Psoas muscle (tissue), 8 donors: ENCODE data around the gene INSL6. TPM values are rescaled to one million over a fixed set of nuclear protein-coding genes. Genes with fewer than 3 reads are reported as not detected.

Source experiments
- ATAC-seq, 4 donors: fragments of 200-7000 bp; cut with Tn5 transposase; one replicate each; pipeline ENCODE4 v1.9.1; 2020; ENCODE audit warnings: moderate library complexity in 3 of 4, mild to moderate bottlenecking in 2 of 4
- DNase-seq, 2 donors: peaks; one replicate each; pipeline ENCODE4 v3.0.0-alpha.2; 2020
- H3K27ac ChIP-seq: fragments of 200-600 bp; one replicate; pipeline ENCODE4 v1.8.0; 2022
- H3K27me3 ChIP-seq, 3 donors: fragments of 200-600 bp in 1 of 3; one replicate each; pipeline versions ENCODE4 v1.6.1 to v1.8.0; 2013 to 2022; ENCODE audit warnings: low read length in 2 of 3, mild to moderate bottlenecking in 2 of 3, moderate library complexity in 1 of 3; ENCODE audit not compliant: insufficient read depth in 3 of 3
- H3K36me3 ChIP-seq, 2 donors: fragments of 200-600 bp in 1 of 2; one replicate each; pipeline versions ENCODE4 v1.6.1 to v1.8.0; 2013 to 2022; ENCODE audit warnings: low read depth in 1 of 2, mild to moderate bottlenecking in 1 of 2, moderate library complexity in 1 of 2; ENCODE audit not compliant: insufficient read depth in 1 of 2
- H3K4me1 ChIP-seq: fragments of 200-600 bp; one replicate; pipeline ENCODE4 v1.8.0; 2022
- H3K4me3 ChIP-seq: fragments of 200-600 bp; one replicate; pipeline ENCODE4 v1.8.0; 2022; ENCODE audit warnings: mild to moderate bottlenecking
- H3K9me3 ChIP-seq: fragments of 200-600 bp; one replicate; pipeline ENCODE4 v1.8.0; 2022
- CTCF ChIP-seq: fragments of 200-600 bp; IDR thresholded peaks from one replicate; pipeline ENCODE4 v1.8.0; 2022; ENCODE audit warnings: antibody characterized with exemption
- WGBS, 3 donors: extraction: QIAGEN DNeasy Blood & Tissue Kit; methylation state at CpG; one replicate each; pipeline versions ENCODE4 v1.1.6 to v1.1.7; 2013; 5-methylcytosine and 5-hydroxymethylcytosine counted together
- intact Hi-C, 2 donors: fragments of 100-400 bp; cut with DNase I; formaldehyde crosslinking; loops; one replicate each; pipeline versions ENCODE4 v1.11.0 to v1.14.2; 2022
- polyA plus RNA-seq, 3 donors: library from polyadenylated mRNA; stranded (reverse); fragments of 200-250 nt; gene quantifications; one replicate each; pipeline ENCODE4 v1.2.3, GENCODE V29; 2013
- total RNA-seq, 4 donors: library from RNA; stranded (reverse); fragmentation: NEBNext Ultra II Directional in 2 of 4; extraction: Animal tissue kit (Norgen Biotek cat#: 25700) in 2 of 4; gene quantifications; one replicate each; pipeline versions ENCODE4 v1.2.1 to v1.2.4, GENCODE V29; 2021 to 2023
- donor health status: healthy with polysubstance abuse.
- donor health status: DM: no; HTN: no; CAD: no; lungs with moderate emphysema.
- donor health status: Bipolar disorder and iron deficiency.
- donor health status: healthy.
- donor health status: DM: yes; HTN: yes; CAD: no.
- donor health status: DM: no; HTN: no; CAD: no.
- donor health status: DM: no; HTN: no; CAD: no.
- donor health status: DM: yes; HTN: yes; CAD: no.

Gene INSL6
- total and polyA plus RNA-seq, 7 donors = not detected

- Histone ChIP-seq H3K4me3 (no peak overlapping the region), H3K27ac (no peak overlapping the region), H3K9me3 (no peaks in the 10 kb centered on the region), H3K36me3 (no peaks in the 10 kb centered on the region), H3K27me3 (no peaks in the 10 kb centered on the region), H3K4me1 (no peaks in the 10 kb centered on the region)
- intact Hi-C loops = loop anchor here in 1 of 2 donors (5.0 to 10.0 kb wide), 2 partner anchors 37 to 59 kb away; partner anchors contain the start of gene INSL4
- TF ChIP-seq CTCF = no peak
- 53 to 75% (median 69%) methylated on average over 1 of the region's 1 CpG for WGBS, 3 donors
- DNase-seq (no peak), ATAC-seq (no peak)
These were observed 10.0 kb upstream of the INSL6 start for GRCh38 chr9:5195463-5195862.

- Histone ChIP-seq H3K9me3 (no peaks in the 10 kb centered on the region), H3K27me3 (peaks cover 0 to 3% (median 0%) of the 10 kb centered on the region in 3 donors), H3K36me3 (no peaks in the 10 kb centered on the region), H3K4me3 (no peak overlapping the region), H3K27ac (no peak overlapping the region), H3K4me1 (no peaks in the 10 kb centered on the region)
- no peak for TF ChIP-seq CTCF
- no peak for DNase-seq
- no peak for ATAC-seq
- WGBS, 3 donors = 44 to 55% (median 45%) methylated on average over 2 of the region's 2 CpGs
- intact Hi-C loops = loop anchor here in 1 of 2 donors (10.0 kb wide), 1 partner anchor 61 kb away; no protein-coding TSS in a partner anchor
These were observed 7.9 kb upstream of the INSL6 start for GRCh38 chr9:5193345-5193744.

GRCh38 chr9:5191985-5192384, 6.5 kb upstream of the INSL6 start:
- Histone ChIP-seq H3K27me3 (peaks cover 0 to 3% (median 0%) of the 10 kb centered on the region in 3 donors), H3K27ac (no peak overlapping the region), H3K4me1 (no peaks in the 10 kb centered on the region), H3K36me3 (no peaks in the 10 kb centered on the region), H3K9me3 (no peaks in the 10 kb centered on the region), H3K4me3 (no peak overlapping the region)
- whole genome bisulfite sequencing, 3 donors = 90 to 92% (median 92%) methylated on average over 3 of the region's 3 CpGs
- ATAC-seq (no peak), DNase-seq (no peak)
- TF ChIP-seq CTCF = no peak
- intact Hi-C loops = loop anchor here in 1 of 2 donors (10.0 kb wide), 1 partner anchor 63 kb away; no protein-coding TSS in a partner anchor

- ATAC-seq = no peak
- no peak overlapping the region for H3K4me3 ChIP-seq
- H3K27ac ChIP-seq = no peak overlapping the region
- H3K9me3 ChIP-seq = no peaks in the 10 kb centered on the region
- intact Hi-C loops = loop anchor here (5.0 kb wide), 3 partner anchors 399 to 414 kb away; no protein-coding TSS in a partner anchor
- TF ChIP-seq CTCF = no peak
- WGBS, 3 donors = 31 to 34% (median 32%) methylated on average over 10 of the region's 10 CpGs
- H3K27me3 ChIP-seq = peaks cover 0 to 3% (median 0%) of the 10 kb centered on the region in 3 donors
- H3K4me1 ChIP-seq = no peaks in the 10 kb centered on the region
- DNase-seq = no peak
- H3K36me3 ChIP-seq = no peaks in the 10 kb centered on the region
These were observed 2.9 kb upstream of the INSL6 start for GRCh38 chr9:5188060-5188984.
